GM12873 (cell line): Measurements from ENCODE around the gene APMAP.

Experiments
- TF ChIP-seq, protein P1 (sequence below): IDR thresholded peaks from 2 replicates; pipeline ENCODE4 v1.5.1; 2012; ENCODE audit warnings: low read depth, mild to moderate bottlenecking, moderate library complexity, low read length, control low read depth; ENCODE audit not compliant: insufficient read depth; ENCODE audit errors: missing control alignments

APMAP gene

DNA sequence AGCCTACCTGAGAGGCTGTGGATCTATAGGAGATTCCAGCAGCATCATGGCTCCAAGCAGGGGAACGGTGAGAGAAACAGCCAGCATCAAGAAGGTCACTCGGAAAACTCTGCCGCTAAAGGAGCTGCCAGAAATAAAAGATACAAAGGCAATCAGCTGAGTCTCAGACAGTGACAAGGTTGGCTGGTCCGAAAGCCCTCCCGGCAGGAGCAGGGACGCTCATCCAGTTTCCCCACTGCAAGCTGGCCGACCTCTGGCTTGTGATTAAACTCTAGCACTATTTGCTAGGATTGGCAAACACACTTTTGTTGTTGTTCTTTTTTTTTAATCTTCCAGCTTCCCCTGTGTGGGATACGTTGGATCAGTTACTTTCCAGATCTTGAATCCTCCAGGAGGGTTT, 8.7 kb downstream of the APMAP start:
- TF ChIP-seq, protein P1, sequence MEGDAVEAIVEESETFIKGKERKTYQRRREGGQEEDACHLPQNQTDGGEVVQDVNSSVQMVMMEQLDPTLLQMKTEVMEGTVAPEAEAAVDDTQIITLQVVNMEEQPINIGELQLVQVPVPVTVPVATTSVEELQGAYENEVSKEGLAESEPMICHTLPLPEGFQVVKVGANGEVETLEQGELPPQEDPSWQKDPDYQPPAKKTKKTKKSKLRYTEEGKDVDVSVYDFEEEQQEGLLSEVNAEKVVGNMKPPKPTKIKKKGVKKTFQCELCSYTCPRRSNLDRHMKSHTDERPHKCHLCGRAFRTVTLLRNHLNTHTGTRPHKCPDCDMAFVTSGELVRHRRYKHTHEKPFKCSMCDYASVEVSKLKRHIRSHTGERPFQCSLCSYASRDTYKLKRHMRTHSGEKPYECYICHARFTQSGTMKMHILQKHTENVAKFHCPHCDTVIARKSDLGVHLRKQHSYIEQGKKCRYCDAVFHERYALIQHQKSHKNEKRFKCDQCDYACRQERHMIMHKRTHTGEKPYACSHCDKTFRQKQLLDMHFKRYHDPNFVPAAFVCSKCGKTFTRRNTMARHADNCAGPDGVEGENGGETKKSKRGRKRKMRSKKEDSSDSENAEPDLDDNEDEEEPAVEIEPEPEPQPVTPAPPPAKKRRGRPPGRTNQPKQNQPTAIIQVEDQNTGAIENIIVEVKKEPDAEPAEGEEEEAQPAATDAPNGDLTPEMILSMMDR = no peak

DNA sequence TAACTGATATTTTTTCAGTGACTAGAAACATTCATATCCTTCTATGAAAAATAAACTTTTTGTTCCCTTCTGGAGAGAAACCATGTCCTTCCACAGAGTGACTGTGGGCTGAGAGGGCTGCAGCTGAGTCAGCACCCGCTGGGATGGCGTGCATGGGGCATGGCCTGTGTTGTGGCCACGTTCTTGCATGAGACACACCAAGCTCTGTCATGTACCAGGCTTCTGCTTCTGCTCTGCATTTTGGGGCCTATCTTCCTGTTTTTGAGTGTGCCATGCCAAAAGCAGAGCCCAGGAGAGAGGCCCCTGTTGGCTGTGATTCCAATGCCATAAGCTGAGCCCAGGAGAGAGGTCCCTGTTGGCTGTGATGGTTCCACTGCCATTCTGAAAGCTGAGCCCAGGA, 10.8 kb downstream of the APMAP start:
- TF ChIP-seq, protein P1 = no peak

DNA sequence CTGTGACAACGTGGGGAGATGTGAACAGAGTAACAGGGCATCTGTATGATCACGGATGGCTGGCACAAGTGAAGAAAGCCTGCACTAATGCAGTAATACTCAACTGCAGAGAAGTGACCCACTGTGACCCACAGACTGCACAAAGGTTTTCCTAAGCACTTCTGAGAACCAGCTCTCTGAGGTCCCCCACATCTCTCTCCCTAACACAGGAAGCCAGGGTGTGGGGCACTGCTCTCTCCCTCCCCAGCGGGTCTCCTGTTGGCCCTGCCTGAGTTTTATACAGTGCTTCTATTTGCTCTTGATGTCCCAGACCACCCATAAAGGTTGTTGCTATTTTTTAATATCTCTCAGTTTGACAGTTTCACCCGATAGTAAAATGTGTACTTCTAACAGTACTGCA, 11.3 kb downstream of the APMAP start:
- TF ChIP-seq, protein P1 = no peak

DNA sequence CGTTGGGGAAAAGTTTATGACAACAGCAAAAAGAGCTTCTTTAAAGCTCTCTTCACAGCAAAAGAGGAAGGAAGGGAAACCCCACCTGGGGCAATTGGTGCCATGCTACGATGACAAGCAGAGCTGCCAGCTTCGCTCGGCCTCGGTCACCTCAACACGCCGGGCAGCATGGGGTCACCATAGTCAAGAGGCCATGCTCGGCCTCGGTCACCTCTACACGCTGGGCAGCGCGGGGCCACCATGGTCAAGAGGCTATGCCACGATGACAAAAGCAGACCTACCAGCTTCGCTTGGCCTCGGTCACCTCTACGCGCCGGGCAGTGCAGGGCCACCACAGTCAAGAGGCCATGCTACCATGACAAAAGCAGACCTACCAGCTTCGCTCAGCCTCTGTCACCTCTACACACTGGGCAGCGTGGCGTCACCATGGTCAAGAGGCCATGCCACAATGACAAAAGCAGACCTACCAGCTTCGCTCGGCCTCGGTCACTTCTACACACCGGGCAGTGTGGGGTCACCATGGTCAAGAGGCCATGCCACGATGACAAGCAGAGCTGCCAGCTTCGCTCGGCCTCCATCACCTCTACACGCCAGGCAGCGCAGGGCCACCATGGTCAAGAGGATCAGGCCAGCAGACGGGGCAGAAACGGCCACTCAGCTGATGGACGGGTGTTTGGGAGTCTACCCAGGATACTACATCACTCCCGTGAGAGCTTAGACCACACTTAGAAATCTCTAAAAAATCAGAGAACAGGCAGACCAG, 12.1 kb downstream of the APMAP start:
- TF ChIP-seq, protein P1 = no peak

DNA sequence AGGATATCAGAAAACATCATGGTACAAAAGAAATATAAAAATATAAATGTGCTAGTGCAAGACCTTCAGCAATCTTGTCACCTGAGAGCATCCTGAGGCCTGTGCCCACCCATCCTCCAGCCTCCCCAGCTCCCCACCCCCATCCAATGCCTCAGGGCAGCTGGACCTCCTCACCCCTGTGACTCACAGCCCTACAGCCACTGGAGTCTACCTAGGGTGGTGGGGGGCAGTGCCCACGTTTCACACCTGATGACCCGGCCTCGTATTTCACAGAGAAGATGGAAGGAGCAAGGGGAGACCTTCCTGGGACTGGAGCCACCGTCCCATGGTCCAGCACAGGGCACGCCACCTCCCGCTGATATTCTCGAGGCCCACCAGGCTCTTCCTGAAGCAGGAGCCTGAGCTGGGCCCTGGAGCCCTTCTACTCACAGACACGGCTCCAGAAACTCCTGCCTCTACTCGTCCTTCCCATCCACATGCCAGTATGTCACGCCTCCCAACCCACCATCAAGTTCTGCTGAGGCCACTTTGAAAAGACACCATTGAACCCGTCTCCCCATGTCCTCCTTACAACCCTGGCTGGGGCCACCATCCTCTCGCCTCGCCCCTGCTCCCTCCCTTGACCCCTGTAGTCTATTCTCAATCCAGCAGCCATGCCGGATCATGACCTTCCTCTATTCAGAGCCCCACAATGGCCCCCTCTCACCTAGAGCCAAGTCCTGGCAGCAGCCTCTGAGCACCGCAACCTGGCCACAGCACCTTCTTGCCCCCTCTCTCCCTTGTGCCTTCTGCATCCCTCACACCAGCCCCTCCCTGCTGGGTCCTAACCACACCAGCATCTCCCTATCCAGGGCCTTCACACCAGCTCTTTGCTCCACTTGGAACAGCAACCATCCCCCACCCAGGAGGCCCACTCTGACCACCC, 13.3 kb downstream of the APMAP start:
- TF ChIP-seq, protein P1 = no peak

DNA sequence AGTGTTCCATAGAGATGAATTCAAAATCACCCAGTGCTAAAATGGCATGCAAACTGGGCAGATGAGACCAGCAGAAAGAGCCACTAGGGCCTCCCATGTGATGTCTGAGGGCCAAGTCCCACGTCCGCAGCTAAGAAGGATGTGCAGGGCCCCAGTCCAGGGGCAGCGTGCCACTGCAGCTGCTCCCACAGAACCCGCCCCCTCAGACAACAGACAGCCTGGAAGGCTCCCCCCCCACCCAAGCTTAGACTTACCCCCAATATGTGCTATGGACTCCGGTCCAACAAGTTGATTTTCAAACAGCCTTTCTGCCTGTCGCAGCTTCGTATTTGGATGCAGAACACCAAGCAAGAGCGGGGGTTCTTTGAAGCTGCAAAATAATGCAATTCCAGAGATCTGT, 14.0 kb downstream of the APMAP start:
- TF ChIP-seq, protein P1 = no peak

DNA sequence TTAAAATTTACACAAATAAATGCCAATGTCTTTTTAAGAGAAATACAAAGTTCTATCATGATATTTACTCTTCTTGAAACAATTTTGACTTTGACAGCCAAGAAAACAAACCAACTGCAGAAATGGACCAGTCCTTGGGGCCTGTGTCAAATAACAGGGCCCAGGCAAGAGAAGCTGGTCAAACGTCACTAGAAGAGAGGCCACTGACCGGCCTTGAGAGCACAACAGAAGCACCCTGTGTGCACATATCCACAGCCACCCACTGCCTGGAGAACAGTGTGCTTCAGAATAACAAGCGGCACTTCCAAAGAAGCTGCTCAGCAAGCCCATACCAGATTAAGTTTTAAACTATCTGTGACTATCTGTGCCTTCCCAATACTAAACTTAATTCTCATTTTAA, 14.8 kb downstream of the APMAP start:
- TF ChIP-seq, protein P1 = no peak
